ENCODE measurements around the gene CCDC188. TPM values are rescaled to one million over a fixed set of nuclear protein-coding genes. Genes with fewer than 3 reads are reported as not detected.

CCDC188 gene
- total RNA-seq, 1 experiment from 2014 or later, result not detected

GRCh38 chr22:20142711-20143621 lies 7.9 kb downstream of the CCDC188 start:
- TF ChIP-seq EZH2 (IDR thresholded peaks at IDR 0.05; ENCODE audit: low read length, unreplicated experiment), result no peak
- no peak for TF ChIP-seq CTCF (conservative IDR thresholded peaks at IDR 0.05; ENCODE audit: low read depth, low read length)
- no peak for TF ChIP-seq EZH2phosphoT487 (IDR thresholded peaks at IDR 0.05; ENCODE audit: borderline replicate concordance, low read length)
- Histone ChIP-seq H3K79me2 (ENCODE audit: low read length) (no peaks in the 10 kb centered on the region), H2AFZ (ENCODE audit: low read length) (no peak overlapping the region), H3K36me3 (ENCODE audit: low read depth, low read length) (no peaks in the 10 kb centered on the region), H3K9me3 (ENCODE audit: low read length) (no peaks in the 10 kb centered on the region), H3K9ac (ENCODE audit: low read length) (no peak overlapping the region), H3K27ac (ENCODE audit: low read length) (no peak overlapping the region), H3K4me3 (ENCODE audit: low read length) (no peak overlapping the region), H3K4me1 (ENCODE audit: insufficient read depth, low read length) (no peaks in the 10 kb centered on the region), H3K4me2 (ENCODE audit: low read length) (no peak overlapping the region), H3K27me3 (ENCODE audit: low read length) (no peaks in the 10 kb centered on the region), H4K20me1 (ENCODE audit: low read length) (no peaks in the 10 kb centered on the region), H3F3A (ENCODE audit: low read length, unreplicated experiment) (no peaks in the 10 kb centered on the region), H3K9me2 (replicated peaks; ENCODE audit: low read length) (no peaks in the 10 kb centered on the region)
- ChIA-PET CTCF (no interaction called here), POLR2A (ENCODE audit: unreplicated experiment) (no interaction called here)
- DNase-seq (no peak), ATAC-seq (no peak)
- intact Hi-C loops (cut with micrococcal nuclease), result no loop called here
- no TSS peak for BruUV-seq (replicated peaks)

- ChIA-PET CTCF (no interaction called here), POLR2A (ENCODE audit: unreplicated experiment) (no interaction called here)
- Histone ChIP-seq H3K4me1 (ENCODE audit: insufficient read depth, low read length) (no peaks in the 10 kb centered on the region), H3K36me3 (ENCODE audit: low read depth, low read length) (no peaks in the 10 kb centered on the region), H2AFZ (ENCODE audit: low read length) (no peak overlapping the region), H4K20me1 (ENCODE audit: low read length) (no peaks in the 10 kb centered on the region), H3K27me3 (ENCODE audit: low read length) (no peaks in the 10 kb centered on the region), H3K9me3 (ENCODE audit: low read length) (no peaks in the 10 kb centered on the region), H3K4me3 (ENCODE audit: low read length) (no peak overlapping the region), H3K4me2 (ENCODE audit: low read length) (no peak overlapping the region), H3K79me2 (ENCODE audit: low read length) (peaks cover 12% of the 10 kb centered on the region; the same call in 1 of the 2 replicates), H3K9me2 (replicated peaks; ENCODE audit: low read length) (no peaks in the 10 kb centered on the region), H3F3A (ENCODE audit: low read length, unreplicated experiment) (no peaks in the 10 kb centered on the region), H3K27ac (ENCODE audit: low read length) (no peak overlapping the region), H3K9ac (ENCODE audit: low read length) (no peak overlapping the region)
- TF ChIP-seq EZH2phosphoT487 (IDR thresholded peaks at IDR 0.05; ENCODE audit: borderline replicate concordance, low read length) (no peak), EZH2 (IDR thresholded peaks at IDR 0.05; ENCODE audit: low read length, unreplicated experiment) (no peak), CTCF (conservative IDR thresholded peaks at IDR 0.05; ENCODE audit: low read depth, low read length) (no peak)
- no peak for DNase-seq
- no peak for ATAC-seq
- BruUV-seq (replicated peaks), result no TSS peak
- intact Hi-C loops (cut with micrococcal nuclease), result no loop called here
Measured at GRCh38 chr22:20141186-20142077, 9.4 kb downstream of the CCDC188 start.

Data from PC-3 (cell line).